Endothelial cell of umbilical vein (primary cell): ENCODE measurements around the gene CNTNAP2. TPM values are rescaled to one million over a fixed set of nuclear protein-coding genes. Genes with fewer than 3 reads are reported as not detected.

Source experiments
- BruUV-seq: library from RNA; stranded (reverse); fragments of 400-500 nt; replicated peaks from 2 replicates; lab custom pipeline; 2021; lab: Mats Ljungman, UMichigan
- CTCF ChIA-PET: fragments of 300-600, 350-600 bp; sonication (Branson Sonifier 250); formaldehyde crosslinking; loops from one replicate; lab custom pipeline; 2021; ENCODE audit warnings: antibody characterized with exemption, inconsistent platforms; lab: Charles Lee
- POLR2A ChIA-PET: fragments of 300-600, 350-600 bp; sonication (Branson Sonifier 250); formaldehyde crosslinking; loops from one replicate; lab custom pipeline; 2021; ENCODE audit warnings: antibody characterized with exemption, inconsistent platforms; lab: Charles Lee
- DNase-seq: peaks from one replicate; pipeline ENCODE4 v3.0.0-alpha.2; 2011; ENCODE audit warnings: low read depth, low spot score
- FAIRE-seq: peaks from 2 replicates; lab custom pipeline; 2011; peaks lifted over from hg19 to GRCh38; lab: Jason Lieb, UNC
- H2AFZ ChIP-seq: 2 replicates; pipeline ENCODE4 v1.6.0; 2012; ENCODE audit warnings: low read depth, low read length, control low read depth, inconsistent platforms
- H3K27ac ChIP-seq: 2 replicates; pipeline ENCODE4 v1.5.1; 2011; ENCODE audit warnings: low read depth, mild to moderate bottlenecking, control low read depth, low read length, moderate library complexity; ENCODE audit not compliant: insufficient read depth
- H3K27me3 ChIP-seq, 2 experiments: 2 replicates each; pipeline versions ENCODE4 v1.6.0 to v1.6.1; 2011; ENCODE audit warnings: low read length in 2 of 2, mixed read lengths in 1 of 2; ENCODE audit not compliant: control insufficient read depth in 2 of 2, insufficient read depth in 2 of 2
- H3K36me3 ChIP-seq, 2 experiments: 2 replicates in 1 of 2; 3 replicates in 1 of 2; pipeline ENCODE4 v1.5.1; 2011; ENCODE audit warnings: low read length in 2 of 2, mild to moderate bottlenecking in 1 of 2, moderate library complexity in 1 of 2; ENCODE audit not compliant: control insufficient read depth in 2 of 2, insufficient read depth in 2 of 2; ENCODE audit errors: extremely low read depth in 1 of 2
- H3K4me1 ChIP-seq: 3 replicates; pipeline ENCODE4 v1.5.1; 2011; ENCODE audit warnings: mild to moderate bottlenecking, low read length; ENCODE audit not compliant: control insufficient read depth, insufficient read depth; ENCODE audit errors: extremely low read depth
- H3K4me2 ChIP-seq: 2 replicates; pipeline ENCODE4 v1.6.1; 2011; ENCODE audit warnings: low read length, control low read depth, mixed read lengths; ENCODE audit not compliant: insufficient read depth
- H3K4me3 ChIP-seq, 3 experiments: fragments of 200-600 bp in 1 of 3; sonication (generic), shearing (Covaris generic) in 1 of 3; replicated peaks in 1 of 3; 2 replicates each; pipeline ENCODE4 v1.5.1; 2011 to 2016; ENCODE audit warnings: control low read depth in 3 of 3, low read length in 3 of 3, mild to moderate bottlenecking in 2 of 3, inconsistent platforms in 1 of 3, low read depth in 1 of 3, moderate library complexity in 1 of 3; ENCODE audit not compliant: insufficient read depth in 1 of 3
- H3K79me2 ChIP-seq: 2 replicates; pipeline ENCODE4 v1.6.0; 2012; ENCODE audit warnings: low read length, inconsistent platforms; ENCODE audit not compliant: control insufficient read depth, insufficient read depth
- H3K9ac ChIP-seq: replicated peaks from 2 replicates; pipeline ENCODE3; 2011; ENCODE audit warnings: low read length, control low read depth; ENCODE audit not compliant: insufficient read depth; ENCODE audit errors: extremely low read depth
- H3K9me1 ChIP-seq: replicated peaks from 3 replicates; pipeline ENCODE4 v1.6.0; 2011; ENCODE audit warnings: mild to moderate bottlenecking, low read length; ENCODE audit not compliant: control insufficient read depth, insufficient read depth; ENCODE audit errors: extremely low read depth
- H3K9me3 ChIP-seq: replicated peaks from 2 replicates; pipeline ENCODE4 v1.5.1; 2012; ENCODE audit warnings: low read length, inconsistent platforms; ENCODE audit not compliant: control insufficient read depth, insufficient read depth
- H4K20me1 ChIP-seq: replicated peaks from 2 replicates; pipeline ENCODE3; 2011; ENCODE audit warnings: mild to moderate bottlenecking, low read length; ENCODE audit not compliant: control insufficient read depth, insufficient read depth; ENCODE audit errors: extremely low read depth
- CTCF ChIP-seq, 2 donors: IDR thresholded peaks; 1 replicate in 1 of 2; 2 replicates in 1 of 2; pipeline ENCODE4 v1.5.1; 2011; ENCODE audit warnings: low read length in 2 of 2, mild to moderate bottlenecking in 2 of 2, moderate library complexity in 2 of 2, control low read depth in 1 of 2, inconsistent platforms in 1 of 2, low read depth in 1 of 2; ENCODE audit not compliant: insufficient read depth in 1 of 2; ENCODE audit errors: extremely low read depth in 1 of 2
- EZH2 ChIP-seq: IDR thresholded peaks from 2 replicates; pipeline ENCODE4 v1.6.1; 2012; ENCODE audit warnings: borderline replicate concordance, low read depth, mild to moderate bottlenecking, moderate library complexity, low read length, inconsistent platforms; ENCODE audit not compliant: severe bottlenecking
- FOS ChIP-seq: IDR thresholded peaks from 2 replicates; pipeline ENCODE4 v1.6.1; 2011; ENCODE audit warnings: mild to moderate bottlenecking, low read length, moderate library complexity, borderline replicate concordance; ENCODE audit not compliant: insufficient read depth
- GATA2 ChIP-seq: IDR thresholded peaks from 2 replicates; pipeline ENCODE4 v1.7.0; 2011; ENCODE audit warnings: low read depth, mild to moderate bottlenecking, moderate library complexity, mixed read lengths, low read length; ENCODE audit not compliant: insufficient read length, insufficient read depth
- JUN ChIP-seq: IDR thresholded peaks from 2 replicates; pipeline ENCODE4 v1.6.1; 2011; ENCODE audit warnings: borderline replicate concordance, low read depth; ENCODE audit not compliant: insufficient read length, insufficient read depth
- MAX ChIP-seq: IDR thresholded peaks from 2 replicates; pipeline ENCODE4 v1.6.1; 2011; ENCODE audit not compliant: insufficient read depth, insufficient read length
- MYC ChIP-seq: IDR thresholded peaks from one replicate; pipeline ENCODE4 v1.6.1; 2011; ENCODE audit warnings: mild to moderate bottlenecking, low read depth, low read length
- POLR2A ChIP-seq: IDR thresholded peaks from 2 replicates; pipeline ENCODE4 v1.6.1; 2012; ENCODE audit warnings: low read depth, mild to moderate bottlenecking, control low read depth, low read length
- POLR2AphosphoS5 ChIP-seq: IDR thresholded peaks from 2 replicates; pipeline ENCODE4 v1.6.1; 2012; ENCODE audit warnings: low read depth, mild to moderate bottlenecking, control low read depth, low read length, moderate library complexity; ENCODE audit not compliant: insufficient read depth
- dilution Hi-C: fragments of 300-500 bp; cut with MboI; formaldehyde crosslinking; loops from one replicate; pipeline ENCODE4 v1.15.0; 2019; ENCODE audit warnings: low sequenced_read_pairs; ENCODE audit not compliant: extremely low pct_ligation_motif_present
- intact Hi-C: fragments of 100-400 bp; cut with micrococcal nuclease; formaldehyde crosslinking; loops from one replicate; pipeline ENCODE4 v1.10.0; 2022
- polyA plus RNA-seq, 4 experiments: library from polyadenylated mRNA; depleted of rRNA in 3 of 4; stranded (reverse) in 3 of 4; unstranded in 1 of 4; fragments of >200 nt; gene quantifications; 2 replicates each; pipeline versions ENCODE4 v1.2.1 to v1.2.3, GENCODE V29; 2011 to 2012; ENCODE audit warnings: missing spikeins in 1 of 4
- total RNA-seq: library from RNA; stranded (reverse); gene quantifications from 2 replicates; pipeline ENCODE4 v1.2.3, GENCODE V29; 2021

CNTNAP2 gene
- total and polyA plus RNA-seq, 2 donors (not counting 3 experiments of a cell fraction or from before 2014, with no cell fraction given): not detected

DNA sequence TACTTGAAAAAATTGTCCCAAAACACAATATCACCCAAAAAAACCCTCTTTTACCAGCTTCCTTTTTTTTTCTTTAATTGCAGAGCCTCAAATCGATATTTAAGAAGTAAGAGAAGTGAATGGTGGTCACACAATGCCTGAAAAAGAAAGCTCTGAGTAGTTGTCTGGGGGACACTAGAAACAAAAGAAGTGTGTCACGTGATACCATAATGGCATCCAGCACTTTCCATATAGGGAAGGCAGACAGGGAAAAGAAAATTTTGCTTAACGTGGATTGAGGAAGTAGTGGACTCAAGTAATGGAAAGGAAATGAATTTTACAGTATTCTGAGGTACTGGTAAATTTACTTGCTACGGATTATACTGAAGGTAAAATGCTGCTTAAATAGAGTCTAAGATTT is 1708.1 kb downstream of the CNTNAP2 start:
- intact Hi-C loops (no loop called here), dilution Hi-C loops (no loop called here)
- TF ChIP-seq MYC (no peak), JUN (no peak)
- Histone ChIP-seq H3K36me3 (no peaks in the 10 kb centered on the region), H4K20me1 (no peaks in the 10 kb centered on the region), H3K9me1 (no peaks in the 10 kb centered on the region), H3K27me3 (no peaks in the 10 kb centered on the region), H3K4me3 (no peak overlapping the region), H2AFZ (no peak overlapping the region), H3K9me3 (peaks cover 5% of the 10 kb centered on the region), H3K4me2 (no peak overlapping the region), H3K79me2 (no peaks in the 10 kb centered on the region), H3K4me1 (no peaks in the 10 kb centered on the region), H3K9ac (no peak overlapping the region), H3K27ac (no peak overlapping the region)
- DNase-seq (no peak), FAIRE-seq (no peak)
- ChIA-PET CTCF (no interaction called here), POLR2A (no interaction called here)
- no TSS peak for BruUV-seq

- no TSS peak for BruUV-seq
- H3K4me3 ChIP-seq: no peak overlapping the region
- DNase-seq: no peak
- H3K9me3 ChIP-seq: peaks cover 6% of the 10 kb centered on the region
- no peaks in the 10 kb centered on the region for H4K20me1 ChIP-seq
- no peak overlapping the region for H3K9ac ChIP-seq
- TF ChIP-seq POLR2AphosphoS5 (no peak), FOS (no peak), EZH2 (no peak), JUN (no peak), MYC (no peak), GATA2 (no peak), POLR2A (no peak), MAX (no peak), CTCF (IDR thresholded peaks at IDR 0.05; ENCODE audit: extremely low read depth in 1 of 2, insufficient read depth in 1 of 2, low read depth in 1 of 2, low read length in 2 of 2) (no peak)
- H3K27ac ChIP-seq: no peak overlapping the region
- H3K4me2 ChIP-seq: no peak overlapping the region
- H3K4me1 ChIP-seq: no peaks in the 10 kb centered on the region
- no peaks in the 10 kb centered on the region for H3K36me3 ChIP-seq
- intact Hi-C loops: no loop called here
- H3K9me1 ChIP-seq: no peaks in the 10 kb centered on the region
- no peak for FAIRE-seq
- dilution Hi-C loops: no loop called here
- no peaks in the 10 kb centered on the region for H3K27me3 ChIP-seq
- H2AFZ ChIP-seq: no peak overlapping the region
- POLR2A ChIA-PET: no interaction called here
- no peaks in the 10 kb centered on the region for H3K79me2 ChIP-seq
- CTCF ChIA-PET: no interaction called here
Observed at GRCh38 chr7:147829016-147829415, 1712.4 kb downstream of the CNTNAP2 start.
